HL-60 (cell line): Measurements from ENCODE around the gene ATG5.

Experiments
- DNase-seq, 2 experiments: peaks; one replicate each; pipeline ENCODE4 v3.0.0-alpha.2; 2010 to 2020; ENCODE audit warnings: low read depth in 1 of 2, low spot score in 1 of 2
- H3K27ac ChIP-seq: fragments of 250-450 bp; sonication (Bioruptor Pico); replicated peaks from 2 replicates; pipeline ENCODE4 v1.5.1; 2020; ENCODE audit warnings: mild to moderate bottlenecking, moderate library complexity
- H3K27me3 ChIP-seq: fragments of 250-450 bp; sonication (Bioruptor Pico); 2 replicates; pipeline ENCODE4 v1.5.1; 2021; ENCODE audit warnings: mild to moderate bottlenecking, moderate library complexity; ENCODE audit not compliant: insufficient read depth, poor library complexity, severe bottlenecking
- H3K4me3 ChIP-seq: replicated peaks from 2 replicates; pipeline ENCODE4 v1.5.1; 2011; ENCODE audit warnings: mild to moderate bottlenecking, control low read depth, low read length; ENCODE audit not compliant: insufficient read depth
- GABPA ChIP-seq: IDR thresholded peaks from 2 replicates; pipeline ENCODE4 v1.6.1; 2012; ENCODE audit warnings: low read depth
- POLR2AphosphoS5 ChIP-seq: IDR thresholded peaks from 2 replicates; pipeline ENCODE4 v1.6.1; 2012; ENCODE audit warnings: low read depth
- SPI1 ChIP-seq: IDR thresholded peaks from 2 replicates; pipeline ENCODE4 v1.6.1; 2012; ENCODE audit warnings: low read depth, mild to moderate bottlenecking, borderline replicate concordance
- TF ChIP-seq, protein P1 (sequence below): IDR thresholded peaks from one replicate; pipeline ENCODE4 v1.5.1; 2011; ENCODE audit warnings: low read length, control low read depth, inconsistent platforms; ENCODE audit not compliant: insufficient read depth
- TF ChIP-seq, protein P2 (sequence below): IDR thresholded peaks from 2 replicates; pipeline ENCODE4 v1.6.1; 2012; ENCODE audit warnings: low read depth; ENCODE audit not compliant: insufficient replicate concordance

ATG5 gene

DNA sequence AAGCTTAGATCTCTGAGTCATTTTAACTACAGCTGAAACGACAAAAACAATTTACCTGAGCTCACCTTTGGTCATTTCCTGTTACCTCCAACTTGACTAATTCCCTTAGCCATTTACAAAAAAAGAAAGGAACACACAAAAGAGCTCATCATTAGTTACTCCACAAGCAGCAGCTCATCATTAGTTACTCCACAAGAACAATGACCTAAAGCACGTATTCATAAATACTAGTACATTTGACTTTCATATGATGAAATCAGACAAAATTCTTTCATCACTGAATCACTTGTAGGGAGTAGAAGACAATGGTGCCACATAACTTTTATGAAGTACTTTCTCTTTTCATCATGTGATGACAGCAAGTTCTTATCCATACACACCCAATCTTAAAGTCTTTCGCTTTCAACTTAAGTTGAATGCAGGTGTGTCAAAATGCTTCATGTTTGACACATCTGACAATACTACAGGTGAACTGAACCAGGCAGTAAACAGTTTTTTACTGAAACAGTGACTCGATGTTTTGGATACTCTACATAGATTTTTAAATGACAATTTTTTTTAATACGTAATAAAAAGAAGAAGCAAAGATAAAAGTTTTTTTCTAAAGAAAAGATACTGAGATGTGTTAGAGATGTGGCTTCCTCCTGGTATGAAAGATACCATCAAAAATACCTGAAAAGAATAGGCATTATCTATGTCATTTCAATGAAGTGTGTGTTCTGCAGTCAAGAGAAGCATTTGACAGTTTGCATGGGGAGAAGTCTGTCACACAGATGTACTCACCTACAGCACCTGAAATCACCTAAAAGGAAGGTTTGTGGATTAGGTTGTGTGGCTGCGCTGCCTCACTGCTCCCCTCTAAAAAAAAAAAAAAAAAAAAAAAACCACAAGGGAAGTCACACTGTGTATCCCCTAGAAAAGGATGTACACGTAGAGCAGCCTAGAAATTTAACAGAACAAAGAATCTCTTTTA, 130.3 kb downstream of the ATG5 start:
- TF ChIP-seq SPI1 = no peak
- TF ChIP-seq, protein P1, sequence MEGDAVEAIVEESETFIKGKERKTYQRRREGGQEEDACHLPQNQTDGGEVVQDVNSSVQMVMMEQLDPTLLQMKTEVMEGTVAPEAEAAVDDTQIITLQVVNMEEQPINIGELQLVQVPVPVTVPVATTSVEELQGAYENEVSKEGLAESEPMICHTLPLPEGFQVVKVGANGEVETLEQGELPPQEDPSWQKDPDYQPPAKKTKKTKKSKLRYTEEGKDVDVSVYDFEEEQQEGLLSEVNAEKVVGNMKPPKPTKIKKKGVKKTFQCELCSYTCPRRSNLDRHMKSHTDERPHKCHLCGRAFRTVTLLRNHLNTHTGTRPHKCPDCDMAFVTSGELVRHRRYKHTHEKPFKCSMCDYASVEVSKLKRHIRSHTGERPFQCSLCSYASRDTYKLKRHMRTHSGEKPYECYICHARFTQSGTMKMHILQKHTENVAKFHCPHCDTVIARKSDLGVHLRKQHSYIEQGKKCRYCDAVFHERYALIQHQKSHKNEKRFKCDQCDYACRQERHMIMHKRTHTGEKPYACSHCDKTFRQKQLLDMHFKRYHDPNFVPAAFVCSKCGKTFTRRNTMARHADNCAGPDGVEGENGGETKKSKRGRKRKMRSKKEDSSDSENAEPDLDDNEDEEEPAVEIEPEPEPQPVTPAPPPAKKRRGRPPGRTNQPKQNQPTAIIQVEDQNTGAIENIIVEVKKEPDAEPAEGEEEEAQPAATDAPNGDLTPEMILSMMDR = no peak
- TF ChIP-seq, protein P2, sequence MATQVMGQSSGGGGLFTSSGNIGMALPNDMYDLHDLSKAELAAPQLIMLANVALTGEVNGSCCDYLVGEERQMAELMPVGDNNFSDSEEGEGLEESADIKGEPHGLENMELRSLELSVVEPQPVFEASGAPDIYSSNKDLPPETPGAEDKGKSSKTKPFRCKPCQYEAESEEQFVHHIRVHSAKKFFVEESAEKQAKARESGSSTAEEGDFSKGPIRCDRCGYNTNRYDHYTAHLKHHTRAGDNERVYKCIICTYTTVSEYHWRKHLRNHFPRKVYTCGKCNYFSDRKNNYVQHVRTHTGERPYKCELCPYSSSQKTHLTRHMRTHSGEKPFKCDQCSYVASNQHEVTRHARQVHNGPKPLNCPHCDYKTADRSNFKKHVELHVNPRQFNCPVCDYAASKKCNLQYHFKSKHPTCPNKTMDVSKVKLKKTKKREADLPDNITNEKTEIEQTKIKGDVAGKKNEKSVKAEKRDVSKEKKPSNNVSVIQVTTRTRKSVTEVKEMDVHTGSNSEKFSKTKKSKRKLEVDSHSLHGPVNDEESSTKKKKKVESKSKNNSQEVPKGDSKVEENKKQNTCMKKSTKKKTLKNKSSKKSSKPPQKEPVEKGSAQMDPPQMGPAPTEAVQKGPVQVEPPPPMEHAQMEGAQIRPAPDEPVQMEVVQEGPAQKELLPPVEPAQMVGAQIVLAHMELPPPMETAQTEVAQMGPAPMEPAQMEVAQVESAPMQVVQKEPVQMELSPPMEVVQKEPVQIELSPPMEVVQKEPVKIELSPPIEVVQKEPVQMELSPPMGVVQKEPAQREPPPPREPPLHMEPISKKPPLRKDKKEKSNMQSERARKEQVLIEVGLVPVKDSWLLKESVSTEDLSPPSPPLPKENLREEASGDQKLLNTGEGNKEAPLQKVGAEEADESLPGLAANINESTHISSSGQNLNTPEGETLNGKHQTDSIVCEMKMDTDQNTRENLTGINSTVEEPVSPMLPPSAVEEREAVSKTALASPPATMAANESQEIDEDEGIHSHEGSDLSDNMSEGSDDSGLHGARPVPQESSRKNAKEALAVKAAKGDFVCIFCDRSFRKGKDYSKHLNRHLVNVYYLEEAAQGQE = no peak
- TF ChIP-seq GABPA = no peak
- no peak for TF ChIP-seq POLR2AphosphoS5
- no peak overlapping the region for H3K27ac ChIP-seq
- DNase-seq = no peak

DNA sequence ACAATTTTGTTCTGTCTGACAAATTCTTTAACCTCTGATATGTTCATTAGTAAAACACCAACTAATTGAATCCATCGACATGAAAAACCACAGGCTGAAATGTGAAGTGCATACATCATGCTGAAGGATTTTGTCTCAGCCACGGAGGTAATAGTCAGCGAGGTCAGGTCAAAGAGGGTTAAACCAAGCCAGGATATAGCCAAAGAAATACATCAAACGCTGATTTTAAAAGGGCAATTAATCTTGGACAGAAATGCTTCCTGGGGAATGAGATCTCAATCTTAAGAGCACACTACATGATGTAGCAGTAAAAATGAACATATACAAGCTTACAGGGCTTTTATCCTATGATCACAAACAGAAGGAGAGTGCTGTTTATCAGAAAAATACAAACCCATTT, 132.7 kb downstream of the ATG5 start:
- no peak overlapping the region for H3K4me3 ChIP-seq
- DNase-seq = no peak
- H3K27ac ChIP-seq = no peak overlapping the region
- TF ChIP-seq, protein P2 = no peak
- no peak for TF ChIP-seq SPI1
- no peaks in the 10 kb centered on the region for H3K27me3 ChIP-seq

More for the DNA sequence above, 130.3 kb downstream of the ATG5 start:
- Histone ChIP-seq H3K4me3 (no peak overlapping the region), H3K27me3 (no peaks in the 10 kb centered on the region)

DNA sequence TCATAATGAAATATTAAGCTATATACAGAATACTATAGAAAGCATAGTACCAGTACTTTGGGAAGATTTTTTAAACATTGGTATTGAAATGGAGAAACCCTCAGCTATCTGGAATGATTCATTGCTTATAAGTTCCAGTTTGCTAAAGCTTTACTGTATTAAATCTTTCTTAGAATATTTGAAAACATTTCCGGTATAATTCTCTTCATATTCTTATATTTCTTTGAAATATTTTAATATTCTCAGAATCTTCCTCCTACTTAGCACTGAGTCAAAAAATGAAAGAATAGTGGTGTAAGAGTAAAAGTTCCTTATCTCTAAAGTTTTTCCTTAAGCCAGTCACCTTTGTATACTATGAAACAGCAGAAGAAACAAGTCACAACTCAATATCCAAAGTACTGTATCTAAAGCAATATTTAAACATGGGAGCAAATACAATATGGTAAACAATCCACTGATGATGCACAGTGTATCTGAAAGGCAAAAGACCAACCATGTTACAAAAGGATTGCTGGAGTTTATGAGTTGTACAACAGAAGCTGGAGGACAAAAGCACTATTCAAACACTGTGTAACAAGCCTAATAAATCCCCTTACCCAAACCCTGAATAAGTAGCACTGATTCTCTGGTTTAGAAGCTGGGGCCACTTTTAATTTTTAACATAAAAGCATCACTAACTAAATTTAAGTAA, 137.3 kb downstream of the ATG5 start:
- H3K27me3 ChIP-seq = no peaks in the 10 kb centered on the region
- DNase-seq = no peak
- no peak for TF ChIP-seq GABPA
- TF ChIP-seq, protein P2 = no peak
- TF ChIP-seq POLR2AphosphoS5 = no peak
- no peak for TF ChIP-seq SPI1
- TF ChIP-seq, protein P1 = no peak
- no peak overlapping the region for H3K27ac ChIP-seq
- no peak overlapping the region for H3K4me3 ChIP-seq
